Type B pancreatic cell (in vitro differentiated cells): ENCODE data around the gene TEX26. TPM values are rescaled to one million over a fixed set of nuclear protein-coding genes. Genes with fewer than 3 reads are reported as not detected.

Experiments used
- DNase-seq: peaks from one replicate; pipeline ENCODE4 v3.0.0; 2021; ENCODE audit warnings: mixed read lengths; ENCODE audit not compliant: unreplicated experiment; ENCODE audit errors: extremely low spot score
- H3K27ac Mint-ChIP-seq: 2 replicates; pipeline ENCODE4 v1.8.0; 2021; ENCODE audit warnings: mild to moderate bottlenecking, mixed read lengths
- H3K27me3 Mint-ChIP-seq: 2 replicates; pipeline ENCODE4 v1.8.0; 2021; ENCODE audit warnings: mixed read lengths
- H3K36me3 Mint-ChIP-seq: 2 replicates; pipeline ENCODE4 v1.8.0; 2021; ENCODE audit warnings: mixed read lengths
- H3K4me1 Mint-ChIP-seq: one replicate; pipeline ENCODE4 v1.8.0; 2021; ENCODE audit warnings: mixed read lengths; ENCODE audit not compliant: unreplicated experiment
- H3K4me3 Mint-ChIP-seq: 2 replicates; pipeline ENCODE4 v1.8.0; 2021; ENCODE audit warnings: mild to moderate bottlenecking, mixed read lengths
- H3K9me3 Mint-ChIP-seq: 2 replicates; pipeline ENCODE4 v1.8.0; 2021; ENCODE audit warnings: mixed read lengths
- total RNA-seq: library from RNA; stranded (reverse); gene quantifications from 2 replicates; pipeline ENCODE4 v1.2.1, GENCODE V29; 2021; ENCODE audit warnings: low replicate concordance
- TF ChIP-seq, protein P1 (sequence below): fragments of 200-600 bp; sonication (generic); conservative IDR thresholded peaks from 2 replicates; pipeline ENCODE4 v1.5.0; 2021; ENCODE audit warnings: antibody characterized with exemption, mild to moderate bottlenecking

TEX26 gene
- total RNA-seq, 1 donor from 2014 or later, result not detected

DNA sequence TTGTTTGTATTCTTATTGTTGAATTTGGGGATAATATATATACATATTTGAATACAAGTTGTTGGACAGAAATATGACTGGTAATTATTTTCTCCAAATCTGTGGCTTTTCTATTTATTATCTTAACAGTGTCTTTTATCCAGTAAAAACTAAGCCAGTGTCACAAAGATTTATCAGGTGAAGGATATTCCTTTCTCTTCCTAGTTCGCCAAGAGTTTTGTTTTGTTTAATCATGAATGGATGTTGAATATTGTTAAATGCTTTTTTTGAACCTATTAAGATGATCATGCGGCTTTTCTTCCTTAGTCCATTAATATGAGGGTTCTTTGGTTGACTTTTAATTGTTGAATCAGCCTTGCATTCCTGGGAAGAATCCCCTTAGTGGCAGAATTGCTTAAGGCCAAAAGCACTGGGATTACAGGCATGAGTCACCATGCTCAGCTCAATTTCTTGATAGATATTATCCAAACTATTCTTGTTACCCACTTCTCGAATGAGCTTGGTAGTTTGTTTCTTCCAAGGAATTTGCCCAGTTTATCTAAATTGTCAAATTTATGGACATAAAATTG lies 53.3 kb downstream of the TEX26 start:
- Mint-ChIP-seq H3K4me3 (no peak overlapping the region), H3K36me3 (no peaks in the 10 kb centered on the region), H3K27me3 (no peaks in the 10 kb centered on the region), H3K27ac (no peak overlapping the region), H3K9me3 (no peaks in the 10 kb centered on the region), H3K4me1 (peaks cover 4% of the 10 kb centered on the region)
- no peak for DNase-seq
- TF ChIP-seq, protein P1, sequence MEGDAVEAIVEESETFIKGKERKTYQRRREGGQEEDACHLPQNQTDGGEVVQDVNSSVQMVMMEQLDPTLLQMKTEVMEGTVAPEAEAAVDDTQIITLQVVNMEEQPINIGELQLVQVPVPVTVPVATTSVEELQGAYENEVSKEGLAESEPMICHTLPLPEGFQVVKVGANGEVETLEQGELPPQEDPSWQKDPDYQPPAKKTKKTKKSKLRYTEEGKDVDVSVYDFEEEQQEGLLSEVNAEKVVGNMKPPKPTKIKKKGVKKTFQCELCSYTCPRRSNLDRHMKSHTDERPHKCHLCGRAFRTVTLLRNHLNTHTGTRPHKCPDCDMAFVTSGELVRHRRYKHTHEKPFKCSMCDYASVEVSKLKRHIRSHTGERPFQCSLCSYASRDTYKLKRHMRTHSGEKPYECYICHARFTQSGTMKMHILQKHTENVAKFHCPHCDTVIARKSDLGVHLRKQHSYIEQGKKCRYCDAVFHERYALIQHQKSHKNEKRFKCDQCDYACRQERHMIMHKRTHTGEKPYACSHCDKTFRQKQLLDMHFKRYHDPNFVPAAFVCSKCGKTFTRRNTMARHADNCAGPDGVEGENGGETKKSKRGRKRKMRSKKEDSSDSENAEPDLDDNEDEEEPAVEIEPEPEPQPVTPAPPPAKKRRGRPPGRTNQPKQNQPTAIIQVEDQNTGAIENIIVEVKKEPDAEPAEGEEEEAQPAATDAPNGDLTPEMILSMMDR, result no peak

DNA sequence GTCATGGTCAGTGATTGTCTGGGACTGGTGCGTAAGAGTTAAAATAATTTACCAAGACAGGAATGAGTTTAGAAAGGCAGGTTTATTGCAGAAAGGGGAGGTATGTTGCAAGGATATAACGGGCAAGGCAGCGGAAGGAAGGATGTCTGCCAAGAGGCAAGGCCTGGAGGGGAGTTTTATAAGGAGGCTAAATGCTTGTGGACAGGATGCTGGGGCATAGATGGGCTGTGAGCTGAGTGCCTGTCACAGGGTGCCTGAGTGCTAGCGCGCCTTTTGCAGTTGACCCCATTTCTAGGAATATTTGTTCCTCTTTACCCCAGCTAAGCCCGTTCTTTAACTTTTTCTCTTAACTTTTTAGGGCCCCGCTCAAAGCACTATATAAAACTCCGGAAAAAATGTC lies 58.7 kb downstream of the TEX26 start:
- Mint-ChIP-seq H3K4me1 (no peaks in the 10 kb centered on the region), H3K4me3 (no peak overlapping the region), H3K36me3 (no peaks in the 10 kb centered on the region), H3K9me3 (no peaks in the 10 kb centered on the region), H3K27ac (no peak overlapping the region), H3K27me3 (peaks cover 11% of the 10 kb centered on the region)
- TF ChIP-seq, protein P1, result no peak
- DNase-seq, result no peak

DNA sequence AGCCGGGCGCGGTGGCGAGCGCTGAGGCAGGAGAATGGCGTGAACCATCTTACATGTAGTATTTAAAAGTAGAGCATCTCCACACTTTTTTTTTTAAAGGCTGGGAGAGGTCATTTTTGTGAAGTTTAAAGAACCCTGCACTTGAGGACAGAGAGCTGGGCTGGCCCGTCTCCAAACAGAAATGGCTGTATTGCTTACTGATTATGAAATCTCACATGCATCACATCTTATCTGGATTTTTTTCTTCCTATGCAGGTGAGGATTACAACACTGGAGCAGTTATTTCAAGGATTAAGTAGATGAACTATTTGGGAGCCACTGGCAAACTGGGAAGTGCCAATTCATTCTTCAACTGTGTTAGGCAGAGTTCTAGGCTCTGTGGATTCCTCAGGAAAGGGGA lies 59.5 kb downstream of the TEX26 start:
- Mint-ChIP-seq H3K9me3 (no peaks in the 10 kb centered on the region), H3K36me3 (no peaks in the 10 kb centered on the region), H3K27ac (no peak overlapping the region), H3K4me1 (no peaks in the 10 kb centered on the region), H3K4me3 (no peak overlapping the region), H3K27me3 (peaks cover 11% of the 10 kb centered on the region)
- DNase-seq, result no peak
- TF ChIP-seq, protein P1, result no peak

DNA sequence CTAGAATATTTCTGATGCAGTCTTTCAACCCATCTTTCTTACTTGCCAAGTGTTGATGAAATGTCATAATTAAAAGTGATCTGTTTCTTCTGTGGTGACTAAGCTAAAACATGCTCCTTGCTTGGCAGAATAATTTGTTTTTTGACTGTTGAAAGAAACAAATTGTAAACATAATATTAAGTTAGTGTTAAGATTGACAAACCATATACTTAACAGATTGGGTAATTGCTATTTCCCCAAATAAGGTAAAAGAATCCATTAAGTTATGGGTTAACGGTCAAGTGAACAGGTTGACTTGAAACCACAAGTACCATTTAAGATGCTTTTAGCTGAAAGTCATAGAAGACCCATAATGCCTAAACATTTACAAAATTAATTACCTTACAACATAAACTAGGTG lies 62.9 kb downstream of the TEX26 start:
- H3K36me3 Mint-ChIP-seq, result no peaks in the 10 kb centered on the region
- no peaks in the 10 kb centered on the region for H3K4me1 Mint-ChIP-seq
- H3K9me3 Mint-ChIP-seq, result no peaks in the 10 kb centered on the region
- TF ChIP-seq, protein P1, result no peak
- H3K27ac Mint-ChIP-seq, result no peak overlapping the region
- peaks cover 16% of the 10 kb centered on the region for H3K27me3 Mint-ChIP-seq
- H3K4me3 Mint-ChIP-seq, result no peak overlapping the region
- no peak for DNase-seq

DNA sequence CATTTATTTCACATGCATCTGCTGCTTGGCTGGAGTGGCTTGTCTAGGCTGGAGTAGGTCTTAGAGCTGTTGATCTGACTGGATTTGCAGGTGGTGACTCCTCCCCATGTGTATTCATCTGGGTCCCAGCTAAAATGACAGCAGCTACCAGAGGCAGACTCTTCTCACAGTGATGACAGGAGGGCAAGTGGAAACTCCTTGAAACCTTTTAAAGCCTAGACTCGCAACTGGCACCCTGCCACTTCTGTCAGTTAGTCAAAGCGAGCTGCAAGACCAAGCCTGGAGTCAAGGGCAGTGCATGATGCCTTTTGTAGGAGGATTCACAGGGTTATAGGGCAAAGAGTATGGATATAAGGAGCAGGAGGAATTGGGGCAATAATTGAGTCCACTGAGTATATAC lies 65.2 kb downstream of the TEX26 start:
- no peak for DNase-seq
- peaks cover 18% of the 10 kb centered on the region for H3K27me3 Mint-ChIP-seq
- no peak overlapping the region for H3K4me3 Mint-ChIP-seq
- no peaks in the 10 kb centered on the region for H3K4me1 Mint-ChIP-seq
- no peak overlapping the region for H3K27ac Mint-ChIP-seq
- H3K9me3 Mint-ChIP-seq, result no peaks in the 10 kb centered on the region
- TF ChIP-seq, protein P1, result no peak
- no peaks in the 10 kb centered on the region for H3K36me3 Mint-ChIP-seq
